Osteocyte (in vitro differentiated cells): ENCODE data around the gene KRTAP3-1. TPM values are rescaled to one million over a fixed set of nuclear protein-coding genes. Genes with fewer than 3 reads are reported as not detected.

ENCODE experiments used
- DNase-seq: peaks from one replicate; pipeline ENCODE4 v3.0.0; 2021; ENCODE audit warnings: mixed read lengths; ENCODE audit not compliant: unreplicated experiment; ENCODE audit errors: extremely low spot score
- H3K27ac Mint-ChIP-seq: one replicate; pipeline ENCODE4 v1.8.0; 2021; ENCODE audit warnings: mild to moderate bottlenecking, mixed read lengths; ENCODE audit not compliant: unreplicated experiment
- H3K27me3 Mint-ChIP-seq: one replicate; pipeline ENCODE4 v1.8.0; 2021; ENCODE audit warnings: mixed read lengths; ENCODE audit not compliant: unreplicated experiment
- H3K36me3 Mint-ChIP-seq: one replicate; pipeline ENCODE4 v1.8.0; 2021; ENCODE audit warnings: mixed read lengths; ENCODE audit not compliant: unreplicated experiment
- H3K4me1 Mint-ChIP-seq: one replicate; pipeline ENCODE4 v1.8.0; 2021; ENCODE audit warnings: mixed read lengths; ENCODE audit not compliant: unreplicated experiment
- H3K4me3 Mint-ChIP-seq: one replicate; pipeline ENCODE4 v1.8.0; 2021; ENCODE audit warnings: mild to moderate bottlenecking, moderate library complexity, mixed read lengths; ENCODE audit not compliant: unreplicated experiment
- H3K9me3 Mint-ChIP-seq: one replicate; pipeline ENCODE4 v1.8.0; 2021; ENCODE audit warnings: mixed read lengths; ENCODE audit not compliant: unreplicated experiment
- total RNA-seq: library from RNA; stranded (reverse); gene quantifications from 2 replicates; pipeline ENCODE4 v1.2.1, GENCODE V29; 2021
- TF ChIP-seq, protein P1 (sequence below): fragments of 200-600 bp; sonication (generic); IDR thresholded peaks from 2 replicates; pipeline ENCODE4 v1.5.0; 2021; ENCODE audit warnings: antibody characterized with exemption, mild to moderate bottlenecking, moderate library complexity

Gene KRTAP3-1
- total RNA-seq, 1 donor from 2014 or later: not detected

DNA sequence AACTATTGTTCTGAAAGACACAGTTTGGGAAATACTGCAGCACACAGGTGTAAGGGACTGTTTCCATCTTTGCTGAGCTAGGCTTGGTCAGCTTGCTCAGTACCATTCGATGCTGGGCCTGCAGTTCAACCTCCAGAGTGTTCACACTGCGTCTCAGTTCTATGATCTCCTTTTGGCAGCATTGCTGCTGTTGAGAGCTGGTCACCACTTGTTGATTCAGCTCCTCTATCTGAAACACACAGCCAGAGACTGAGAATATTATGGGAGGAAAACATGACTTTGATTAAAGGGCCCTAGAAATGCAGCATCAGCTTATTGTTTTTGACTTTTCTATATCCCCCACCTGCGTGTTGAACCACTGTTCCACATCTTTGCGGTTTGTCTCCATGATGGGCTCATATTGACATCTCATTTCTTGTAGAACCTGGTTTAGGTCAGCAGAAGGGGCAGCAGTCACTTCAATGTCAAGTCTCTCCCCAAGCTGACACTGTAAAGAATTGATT lies 46.8 kb downstream of the KRTAP3-1 start:
- Mint-ChIP-seq H3K4me1 (peaks cover 25% of the 10 kb centered on the region), H3K36me3 (no peaks in the 10 kb centered on the region), H3K9me3 (no peaks in the 10 kb centered on the region), H3K27ac (no peak overlapping the region), H3K27me3 (no peaks in the 10 kb centered on the region), H3K4me3 (no peak overlapping the region)
- TF ChIP-seq, protein P1, sequence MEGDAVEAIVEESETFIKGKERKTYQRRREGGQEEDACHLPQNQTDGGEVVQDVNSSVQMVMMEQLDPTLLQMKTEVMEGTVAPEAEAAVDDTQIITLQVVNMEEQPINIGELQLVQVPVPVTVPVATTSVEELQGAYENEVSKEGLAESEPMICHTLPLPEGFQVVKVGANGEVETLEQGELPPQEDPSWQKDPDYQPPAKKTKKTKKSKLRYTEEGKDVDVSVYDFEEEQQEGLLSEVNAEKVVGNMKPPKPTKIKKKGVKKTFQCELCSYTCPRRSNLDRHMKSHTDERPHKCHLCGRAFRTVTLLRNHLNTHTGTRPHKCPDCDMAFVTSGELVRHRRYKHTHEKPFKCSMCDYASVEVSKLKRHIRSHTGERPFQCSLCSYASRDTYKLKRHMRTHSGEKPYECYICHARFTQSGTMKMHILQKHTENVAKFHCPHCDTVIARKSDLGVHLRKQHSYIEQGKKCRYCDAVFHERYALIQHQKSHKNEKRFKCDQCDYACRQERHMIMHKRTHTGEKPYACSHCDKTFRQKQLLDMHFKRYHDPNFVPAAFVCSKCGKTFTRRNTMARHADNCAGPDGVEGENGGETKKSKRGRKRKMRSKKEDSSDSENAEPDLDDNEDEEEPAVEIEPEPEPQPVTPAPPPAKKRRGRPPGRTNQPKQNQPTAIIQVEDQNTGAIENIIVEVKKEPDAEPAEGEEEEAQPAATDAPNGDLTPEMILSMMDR: no peak
- DNase-seq: no peak

DNA sequence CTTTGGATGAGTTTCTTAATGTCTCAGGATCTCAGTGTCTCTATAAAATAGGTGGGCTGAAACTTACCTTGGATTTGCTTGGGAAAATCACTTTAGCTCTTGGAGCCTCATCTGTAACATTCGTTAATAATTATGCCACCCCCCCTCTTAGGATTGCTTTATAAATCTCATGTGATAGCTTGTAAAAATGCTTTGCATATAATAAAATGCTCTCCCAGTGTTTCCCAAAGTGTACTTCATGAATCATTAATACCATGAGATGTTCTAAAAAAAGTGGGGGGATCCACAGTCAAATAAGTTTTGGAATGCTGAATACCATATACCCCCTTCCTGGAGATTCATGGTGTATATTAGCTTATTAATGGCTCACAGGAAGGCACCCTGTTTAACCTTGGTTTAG lies 47.3 kb downstream of the KRTAP3-1 start:
- no peak overlapping the region for H3K27ac Mint-ChIP-seq
- TF ChIP-seq, protein P1: no peak
- H3K27me3 Mint-ChIP-seq: no peaks in the 10 kb centered on the region
- H3K9me3 Mint-ChIP-seq: no peaks in the 10 kb centered on the region
- peaks cover 30% of the 10 kb centered on the region for H3K4me1 Mint-ChIP-seq
- H3K36me3 Mint-ChIP-seq: no peaks in the 10 kb centered on the region
- DNase-seq: no peak
- H3K4me3 Mint-ChIP-seq: no peak overlapping the region

DNA sequence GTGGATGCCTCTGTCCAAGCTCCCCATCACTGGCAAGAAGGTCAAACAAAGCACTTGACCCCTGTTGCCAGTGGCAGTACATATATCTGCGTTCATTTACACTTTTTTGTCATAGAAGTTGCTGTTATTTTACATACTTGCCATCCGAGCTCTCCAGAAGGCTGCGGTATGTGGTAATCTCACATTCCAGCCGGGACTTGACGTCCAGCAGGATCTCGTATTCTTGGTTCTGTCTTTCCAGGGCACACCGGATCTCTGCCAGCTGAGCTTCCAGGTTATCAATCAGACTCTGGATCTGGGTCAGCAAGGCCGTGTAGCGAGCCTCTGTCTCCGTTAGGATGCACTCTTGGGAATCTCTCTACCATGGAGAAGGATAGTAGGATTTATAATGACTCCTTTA lies 48.8 kb downstream of the KRTAP3-1 start:
- no peak overlapping the region for H3K4me3 Mint-ChIP-seq
- no peaks in the 10 kb centered on the region for H3K36me3 Mint-ChIP-seq
- TF ChIP-seq, protein P1: no peak
- no peaks in the 10 kb centered on the region for H3K27me3 Mint-ChIP-seq
- DNase-seq: no peak
- peaks cover 41% of the 10 kb centered on the region for H3K4me1 Mint-ChIP-seq
- H3K9me3 Mint-ChIP-seq: no peaks in the 10 kb centered on the region
- no peak overlapping the region for H3K27ac Mint-ChIP-seq

Other genes starting within 250 kb of the KRTAP3-1 start
- not detected in 2 replicates for gene KRT26, start 236.9 kb downstream of the KRTAP3-1 start, total RNA-seq
- not detected in 2 replicates for gene KRT27, start 226.6 kb downstream of the KRTAP3-1 start, total RNA-seq
- gene KRT28, start 209.2 kb downstream of the KRTAP3-1 start, total RNA-seq: not detected in 2 replicates
- gene KRT10, start 186.5 kb downstream of the KRTAP3-1 start, total RNA-seq: 46.5 and 49.0 TPM in 2 replicates
- gene KRT12, start 141.9 kb downstream of the KRTAP3-1 start, total RNA-seq: not detected in 2 replicates
- gene KRT20, start 123.9 kb downstream of the KRTAP3-1 start, total RNA-seq: not detected in 2 replicates
- not detected in 2 replicates for gene KRT23, start 71.5 kb downstream of the KRTAP3-1 start, total RNA-seq
- gene KRT39, start 42.2 kb downstream of the KRTAP3-1 start, total RNA-seq: not detected in 2 replicates
- gene KRT40, start 24.8 kb downstream of the KRTAP3-1 start, total RNA-seq: not detected in 2 replicates
- not detected in 2 replicates for gene KRTAP3-3, start 15.0 kb downstream of the KRTAP3-1 start, total RNA-seq
- gene KRTAP3-2, start 9.2 kb downstream of the KRTAP3-1 start, total RNA-seq: not detected in 2 replicates
- not detected in 2 replicates for gene KRTAP1-5, start 18.1 kb upstream of the KRTAP3-1 start, total RNA-seq
- not detected in 2 replicates for gene KRTAP1-4, start 21.1 kb upstream of the KRTAP3-1 start, total RNA-seq
- not detected in 2 replicates for gene KRTAP1-3, start 25.7 kb upstream of the KRTAP3-1 start, total RNA-seq
- not detected in 2 replicates for gene KRTAP1-1, start 32.3 kb upstream of the KRTAP3-1 start, total RNA-seq
- gene KRTAP2-1, start 38.2 kb upstream of the KRTAP3-1 start, total RNA-seq: not detected in 2 replicates
- gene KRTAP2-2, start 46.1 kb upstream of the KRTAP3-1 start, total RNA-seq: not detected in 2 replicates
- not detected in 2 replicates for gene KRTAP2-3, start 51.0 kb upstream of the KRTAP3-1 start, total RNA-seq
- not detected in 2 replicates for gene KRTAP2-4, start 56.8 kb upstream of the KRTAP3-1 start, total RNA-seq
- gene KRTAP4-7, start 75.0 kb upstream of the KRTAP3-1 start, total RNA-seq: not detected in 2 replicates
- gene KRTAP4-8, start 89.0 kb upstream of the KRTAP3-1 start, total RNA-seq: not detected in 2 replicates
- not detected in 2 replicates for gene KRTAP4-16, start 93.1 kb upstream of the KRTAP3-1 start, total RNA-seq
- gene KRTAP4-9, start 96.3 kb upstream of the KRTAP3-1 start, total RNA-seq: not detected in 2 replicates
- not detected in 2 replicates for gene KRTAP4-11, start 109.2 kb upstream of the KRTAP3-1 start, total RNA-seq
- not detected in 2 replicates for gene KRTAP4-12, start 115.1 kb upstream of the KRTAP3-1 start, total RNA-seq
- not detected in 2 replicates for gene KRTAP4-6, start 131.4 kb upstream of the KRTAP3-1 start, total RNA-seq
- gene KRTAP4-5, start 140.7 kb upstream of the KRTAP3-1 start, total RNA-seq: not detected in 2 replicates
- not detected in 2 replicates for gene KRTAP4-4, start 151.6 kb upstream of the KRTAP3-1 start, total RNA-seq
- not detected in 2 replicates for gene KRTAP4-3, start 159.1 kb upstream of the KRTAP3-1 start, total RNA-seq
- gene KRTAP4-2, start 169.1 kb upstream of the KRTAP3-1 start, total RNA-seq: not detected in 2 replicates
- not detected in 2 replicates for gene KRTAP4-1, start 175.8 kb upstream of the KRTAP3-1 start, total RNA-seq
- not detected in 2 replicates for gene KRTAP9-1, start 180.8 kb upstream of the KRTAP3-1 start, total RNA-seq
- not detected in 2 replicates for gene KRTAP9-2, start 217.5 kb upstream of the KRTAP3-1 start, total RNA-seq
- not detected in 2 replicates for gene KRTAP9-3, start 223.3 kb upstream of the KRTAP3-1 start, total RNA-seq
- gene KRTAP9-8, start 228.9 kb upstream of the KRTAP3-1 start, total RNA-seq: not detected in 2 replicates
- not detected in 2 replicates for gene KRTAP9-4, start 240.6 kb upstream of the KRTAP3-1 start, total RNA-seq
- gene KRTAP9-9, start 246.3 kb upstream of the KRTAP3-1 start, total RNA-seq: not detected in 2 replicates